PC-3 (cell line): ENCODE results near the gene EEF1B2. TPM values are rescaled to one million over a fixed set of nuclear protein-coding genes. Genes with fewer than 3 reads are reported as not detected.

Source experiments
- ATAC-seq: fragments of 200-7000 bp; cut with Tn5 transposase; 2 replicates; pipeline ENCODE4 v1.9.1; 2020; ENCODE audit warnings: mild to moderate bottlenecking, moderate library complexity
- BruUV-seq: library from RNA; stranded (reverse); fragments of 400-500 nt; replicated peaks from 2 replicates; lab custom pipeline; 2021; lab: Mats Ljungman, UMichigan
- CTCF ChIA-PET: fragments of 300-600 bp; sonication (Branson Sonifier 250); formaldehyde crosslinking; loops from one replicate; lab custom pipeline; 2022; ENCODE audit warnings: antibody characterized with exemption; lab: Charles Lee
- POLR2A ChIA-PET: fragments of 300-600 bp; sonication (Branson Sonifier 250); formaldehyde crosslinking; loops from one replicate; lab custom pipeline; 2022; ENCODE audit warnings: antibody characterized with exemption; ENCODE audit not compliant: unreplicated experiment; lab: Charles Lee
- DNase-seq: peaks from one replicate; pipeline ENCODE4 v3.0.0-alpha.2; 2015
- H2AFZ ChIP-seq: fragments of 300-600 bp; sonication (generic); 2 replicates; pipeline ENCODE4 v1.6.0; 2016; ENCODE audit warnings: antibody characterized with exemption, low read length
- H3F3A ChIP-seq: fragments of 300-600 bp; sonication (generic); one replicate; pipeline ENCODE4 v1.6.0; 2017; ENCODE audit warnings: antibody characterized with exemption, low read length, control low read depth, mild to moderate bottlenecking; ENCODE audit not compliant: unreplicated experiment
- H3K27ac ChIP-seq: fragments of 300-600 bp; sonication (generic); 2 replicates; pipeline ENCODE4 v1.5.1; 2016; ENCODE audit warnings: mild to moderate bottlenecking, low read length
- H3K27me3 ChIP-seq: fragments of 300-600 bp; sonication (generic); 2 replicates; pipeline ENCODE4 v1.6.1; 2016; ENCODE audit warnings: low read length, mixed read lengths
- H3K36me3 ChIP-seq: fragments of 300-600 bp; sonication (generic); 2 replicates; pipeline ENCODE4 v1.6.1; 2016; ENCODE audit warnings: low read depth, mixed run types, low read length, mixed read lengths
- H3K4me1 ChIP-seq: fragments of 300-600 bp; sonication (generic); 2 replicates; pipeline ENCODE4 v1.5.1; 2016; ENCODE audit warnings: low read length; ENCODE audit not compliant: insufficient read depth
- H3K4me2 ChIP-seq: fragments of 300-600 bp; sonication (generic); 2 replicates; pipeline ENCODE4 v1.6.0; 2016; ENCODE audit warnings: low read length
- H3K4me3 ChIP-seq: fragments of 300-600 bp; sonication (generic); 2 replicates; pipeline ENCODE4 v1.5.1; 2016; ENCODE audit warnings: mild to moderate bottlenecking, low read length, mixed read lengths
- H3K79me2 ChIP-seq: fragments of 300-600 bp; sonication (generic); 2 replicates; pipeline ENCODE4 v1.6.1; 2017; ENCODE audit warnings: low read length, mixed read lengths
- H3K9ac ChIP-seq: fragments of 300-600 bp; sonication (generic); 2 replicates; pipeline ENCODE4 v1.6.0; 2016; ENCODE audit warnings: mild to moderate bottlenecking, low read length
- H3K9me2 ChIP-seq: fragments of 300-600 bp; sonication (generic); replicated peaks from 2 replicates; pipeline ENCODE4 v1.6.1; 2016; ENCODE audit warnings: mixed run types, low read length, mixed read lengths
- H3K9me3 ChIP-seq: fragments of 300-600 bp; sonication (generic); 2 replicates; pipeline ENCODE4 v1.6.1; 2016; ENCODE audit warnings: low read length, mixed read lengths
- H4K20me1 ChIP-seq: fragments of 300-600 bp; sonication (generic); 2 replicates; pipeline ENCODE4 v1.6.1; 2016; ENCODE audit warnings: low read length, mixed read lengths
- CTCF ChIP-seq: fragments of 300-600 bp; sonication (generic); conservative IDR thresholded peaks from 2 replicates; pipeline ENCODE4 v1.5.1; 2017; ENCODE audit warnings: antibody characterized with exemption, low read depth, mild to moderate bottlenecking, low read length
- EZH2 ChIP-seq: fragments of 300-600 bp; sonication (generic); IDR thresholded peaks from one replicate; pipeline ENCODE4 v1.6.1; 2017; ENCODE audit warnings: antibody characterized with exemption, mild to moderate bottlenecking, low read length; ENCODE audit not compliant: unreplicated experiment
- EZH2phosphoT487 ChIP-seq: fragments of 300-600 bp; sonication (generic); IDR thresholded peaks from 2 replicates; pipeline ENCODE4 v1.6.1; 2018; ENCODE audit warnings: mild to moderate bottlenecking, antibody characterized with exemption, low read length, borderline replicate concordance
- intact Hi-C: fragments of 100-400 bp; cut with micrococcal nuclease; formaldehyde crosslinking; loops from 2 replicates; pipeline ENCODE4 v1.9.0; 2023
- total RNA-seq: library from RNA; depleted of rRNA; stranded (reverse); fragments of >200 nt; gene quantifications from 2 replicates; pipeline ENCODE4 v1.2.3, GENCODE V29; 2014

Gene EEF1B2
- total RNA-seq, 1 experiment from 2014 or later: 616 TPM

- Histone ChIP-seq H3K9me3 (no peaks in the 10 kb centered on the region), H3K27me3 (no peaks in the 10 kb centered on the region), H2AFZ (no peak overlapping the region), H3K36me3 (peaks cover 76% of the 10 kb centered on the region), H3K4me2 (no peak overlapping the region), H3K9me2 (no peaks in the 10 kb centered on the region), H3K79me2 (no peaks in the 10 kb centered on the region; the same call in 1 of the 2 replicates), H3K9ac (no peak overlapping the region), H3F3A (no peaks in the 10 kb centered on the region), H3K4me1 (no peaks in the 10 kb centered on the region), H3K27ac (no peak overlapping the region), H4K20me1 (no peaks in the 10 kb centered on the region), H3K4me3 (no peak overlapping the region)
- ATAC-seq (no peak), DNase-seq (no peak)
- TF ChIP-seq CTCF (no peak), EZH2 (no peak), EZH2phosphoT487 (no peak)
- ChIA-PET CTCF (no interaction called here), POLR2A (no interaction called here)
- intact Hi-C loops: no loop called here
- BruUV-seq: no TSS peak
These were observed 15.3 kb upstream of the EEF1B2 start for GRCh38 chr2:206144383-206144782.

- H3K9me3 ChIP-seq: no peaks in the 10 kb centered on the region
- no peaks in the 10 kb centered on the region for H3K27me3 ChIP-seq
- no peaks in the 10 kb centered on the region for H3F3A ChIP-seq
- H3K4me1 ChIP-seq: no peaks in the 10 kb centered on the region
- TF ChIP-seq EZH2phosphoT487: no peak
- no peak for TF ChIP-seq CTCF
- no peak for TF ChIP-seq EZH2
- H3K79me2 ChIP-seq: no peaks in the 10 kb centered on the region; the same call in 1 of the 2 replicates
- H3K4me2 ChIP-seq: no peak overlapping the region
- ChIA-PET POLR2A (no interaction called here), CTCF (no interaction called here)
- DNase-seq (no peak), ATAC-seq (no peak)
- H2AFZ ChIP-seq: no peak overlapping the region
- intact Hi-C loops: no loop called here
- H3K4me3 ChIP-seq: no peak overlapping the region
- peaks cover 84% of the 10 kb centered on the region for H3K36me3 ChIP-seq
- H3K27ac ChIP-seq: no peak overlapping the region
- BruUV-seq: no TSS peak
- no peaks in the 10 kb centered on the region for H4K20me1 ChIP-seq
- H3K9me2 ChIP-seq: no peaks in the 10 kb centered on the region
- no peak overlapping the region for H3K9ac ChIP-seq
These were observed 14.0 kb upstream of the EEF1B2 start for GRCh38 chr2:206145665-206146064.

DNA sequence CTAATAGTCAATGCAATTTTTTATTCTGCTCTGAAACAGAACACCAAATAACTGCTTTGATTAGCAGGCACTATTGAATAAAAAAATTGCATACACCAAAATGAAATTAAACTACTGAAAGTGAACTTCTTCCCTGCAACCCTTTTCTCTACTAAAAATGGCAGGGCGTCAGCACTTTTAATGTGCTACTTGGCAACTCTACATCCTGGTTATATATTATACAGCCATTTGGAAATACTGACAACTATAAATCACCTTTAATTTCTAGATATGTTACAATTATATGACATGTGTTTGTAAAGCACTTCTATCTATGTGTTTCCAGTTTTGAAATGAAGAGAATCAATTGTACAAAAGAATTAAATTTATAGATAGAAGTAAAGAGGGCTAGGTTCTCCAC lies 10.4 kb upstream of the EEF1B2 start:
- BruUV-seq: no TSS peak
- POLR2A ChIA-PET: no interaction called here
- H3F3A ChIP-seq: no peaks in the 10 kb centered on the region
- H4K20me1 ChIP-seq: no peaks in the 10 kb centered on the region
- peaks cover 64% of the 10 kb centered on the region for H3K36me3 ChIP-seq
- CTCF ChIA-PET: no interaction called here
- no peak overlapping the region for H3K4me2 ChIP-seq
- intact Hi-C loops: no loop called here
- H3K27me3 ChIP-seq: no peaks in the 10 kb centered on the region
- peaks cover 21% of the 10 kb centered on the region for H3K79me2 ChIP-seq
- H3K27ac ChIP-seq: no peak overlapping the region
- no peaks in the 10 kb centered on the region for H3K4me1 ChIP-seq
- no peaks in the 10 kb centered on the region for H3K9me2 ChIP-seq
- no peak overlapping the region for H3K9ac ChIP-seq
- no peak overlapping the region for H2AFZ ChIP-seq
- H3K4me3 ChIP-seq: no peak overlapping the region
- TF ChIP-seq EZH2 (no peak), EZH2phosphoT487 (no peak), CTCF (no peak)
- DNase-seq: no peak
- no peak for ATAC-seq
- H3K9me3 ChIP-seq: no peaks in the 10 kb centered on the region
